ENCODE measurements around the gene MOGAT1.
A peak's percentile ranks its signal among the peaks of the same experiment; 100 is the strongest.

The MOGAT1 gene, protein sequence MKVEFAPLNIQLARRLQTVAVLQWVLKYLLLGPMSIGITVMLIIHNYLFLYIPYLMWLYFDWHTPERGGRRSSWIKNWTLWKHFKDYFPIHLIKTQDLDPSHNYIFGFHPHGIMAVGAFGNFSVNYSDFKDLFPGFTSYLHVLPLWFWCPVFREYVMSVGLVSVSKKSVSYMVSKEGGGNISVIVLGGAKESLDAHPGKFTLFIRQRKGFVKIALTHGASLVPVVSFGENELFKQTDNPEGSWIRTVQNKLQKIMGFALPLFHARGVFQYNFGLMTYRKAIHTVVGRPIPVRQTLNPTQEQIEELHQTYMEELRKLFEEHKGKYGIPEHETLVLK

DNA sequence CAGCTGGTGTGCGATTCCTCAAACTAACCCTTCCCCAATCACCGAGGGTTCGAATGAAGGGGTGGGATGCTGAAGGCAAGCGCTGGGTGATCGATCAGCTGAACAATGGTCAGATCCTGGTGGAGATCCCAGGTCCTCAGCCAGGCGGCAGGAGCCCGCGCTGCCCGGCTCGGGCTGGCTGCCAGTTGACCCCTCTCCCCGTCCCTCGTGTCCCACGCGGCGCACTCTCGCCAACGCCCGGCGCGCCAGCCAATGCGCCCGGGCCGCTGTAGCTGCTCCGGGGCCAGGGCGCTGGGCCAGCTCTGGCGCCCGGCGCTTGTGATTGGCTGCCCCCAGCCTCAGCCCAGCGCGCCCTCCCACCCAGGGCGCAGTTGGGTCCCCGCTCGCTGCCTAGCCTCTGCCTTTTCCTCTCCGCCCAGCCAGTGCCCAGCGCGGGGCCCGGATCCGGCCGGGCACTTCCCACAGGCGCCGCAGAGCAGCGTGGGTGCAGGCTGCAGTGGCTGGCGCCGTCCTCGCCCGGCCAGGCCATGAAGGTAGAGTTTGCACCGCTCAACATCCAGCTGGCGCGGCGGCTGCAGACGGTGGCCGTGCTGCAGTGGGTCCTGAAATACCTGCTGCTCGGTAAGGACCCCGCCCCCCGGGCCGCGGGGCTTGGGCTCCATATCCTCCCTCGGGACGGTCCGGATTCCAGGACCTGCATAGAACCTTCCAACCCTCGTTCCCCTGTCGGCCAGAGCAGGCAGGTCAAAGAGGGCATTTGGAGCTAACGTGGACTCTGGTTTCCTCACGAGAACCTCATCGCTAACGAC is at the start of gene MOGAT1:
TSS of gene MOGAT1 (plus strand) at position 400 of the 809 bp plus-strand sequence. CDS start at position 528, 128 bp downstream.
- no peak for DNase-seq (ENCODE audit: low read depth)

GRCh38 chr2:222621893-222622292 is 49.6 kb upstream of the MOGAT1 start:
- DNase-seq (ENCODE audit: low read depth), result no peak

DNA sequence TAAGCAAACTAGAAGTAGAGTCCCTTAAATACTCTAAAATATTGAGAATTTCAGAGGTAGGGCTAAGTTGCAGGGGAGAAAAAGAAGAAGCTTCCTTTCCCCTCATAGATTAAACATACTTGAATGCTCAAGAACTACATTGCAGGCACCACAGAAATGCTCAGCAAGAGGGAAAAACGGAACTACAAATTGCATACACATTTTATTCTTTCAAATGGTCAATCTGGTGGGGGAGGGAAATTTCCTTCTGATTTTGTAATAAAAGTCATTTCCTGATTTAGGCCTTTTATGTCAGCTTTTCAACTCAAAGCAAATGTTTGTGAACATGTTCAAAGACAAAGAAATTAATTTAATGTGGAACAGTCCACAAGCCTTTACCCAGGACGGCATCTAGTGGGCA is 48.5 kb upstream of the MOGAT1 start:
- DNase-seq (ENCODE audit: low read depth), result no peak

DNA sequence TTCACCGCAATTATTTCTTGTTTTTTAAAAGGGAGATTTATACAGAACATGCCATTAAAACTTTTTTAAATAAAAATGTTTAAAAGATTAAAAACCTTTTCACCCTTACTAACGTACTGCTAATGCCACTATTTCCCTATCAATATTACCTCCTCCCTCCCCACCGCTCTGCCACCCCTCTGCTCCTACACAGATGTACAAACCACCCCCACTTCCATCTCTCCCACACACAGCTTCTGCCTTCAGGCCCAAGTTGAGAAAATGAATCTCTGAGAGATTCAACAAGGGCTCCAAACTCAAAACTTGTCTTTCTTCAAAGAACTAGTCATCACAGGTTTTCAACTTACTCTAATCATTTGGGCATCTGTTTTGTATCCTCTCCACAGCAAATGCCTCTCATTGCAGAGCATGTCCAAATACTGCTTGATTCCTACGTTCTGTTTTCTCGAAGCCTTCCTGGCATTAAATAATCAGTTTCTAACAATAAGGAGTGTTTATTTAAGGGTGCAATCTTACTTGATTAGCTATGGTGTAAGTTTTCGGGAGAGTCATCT is 47.6 kb upstream of the MOGAT1 start:
- DNase-seq (ENCODE audit: low read depth), result no peak

- no peak for DNase-seq (ENCODE audit: low read depth)
Measured at GRCh38 chr2:222627764-222628163, 43.7 kb upstream of the MOGAT1 start.

GRCh38 chr2:222635295-222635694 is 36.2 kb upstream of the MOGAT1 start:
- no peak for DNase-seq (ENCODE audit: low read depth)

- no peak for DNase-seq (ENCODE audit: low read depth)
Measured at GRCh38 chr2:222637067-222637466, 34.4 kb upstream of the MOGAT1 start.

GRCh38 chr2:222641336-222641735 is 30.1 kb upstream of the MOGAT1 start:
- DNase-seq (ENCODE audit: low read depth), result no peak

DNA sequence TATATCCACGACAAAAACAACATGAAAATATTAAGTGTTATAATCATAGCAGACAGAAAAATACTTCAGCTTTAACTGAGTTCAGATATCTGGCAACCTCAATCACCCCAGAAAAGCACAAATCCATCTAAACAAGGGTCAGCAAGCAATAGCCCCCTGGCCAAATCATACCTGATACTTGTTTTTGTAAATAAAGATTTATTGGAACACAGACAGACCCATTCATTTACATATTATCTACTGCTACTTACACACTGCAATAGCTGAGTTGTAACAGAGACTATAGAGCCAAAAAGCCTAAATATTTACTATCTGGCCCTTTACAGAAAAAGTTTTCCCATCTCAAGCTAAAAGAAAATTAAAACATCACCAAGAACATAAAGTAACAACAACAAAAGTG is 28.3 kb upstream of the MOGAT1 start:
- DNase-seq (ENCODE audit: low read depth), result no peak

GRCh38 chr2:222646008-222646407 is 25.4 kb upstream of the MOGAT1 start:
- no peak for DNase-seq (ENCODE audit: low read depth)

GRCh38 chr2:222649801-222650200 is 21.7 kb upstream of the MOGAT1 start:
- no peak for DNase-seq (ENCODE audit: low read depth)

DNA sequence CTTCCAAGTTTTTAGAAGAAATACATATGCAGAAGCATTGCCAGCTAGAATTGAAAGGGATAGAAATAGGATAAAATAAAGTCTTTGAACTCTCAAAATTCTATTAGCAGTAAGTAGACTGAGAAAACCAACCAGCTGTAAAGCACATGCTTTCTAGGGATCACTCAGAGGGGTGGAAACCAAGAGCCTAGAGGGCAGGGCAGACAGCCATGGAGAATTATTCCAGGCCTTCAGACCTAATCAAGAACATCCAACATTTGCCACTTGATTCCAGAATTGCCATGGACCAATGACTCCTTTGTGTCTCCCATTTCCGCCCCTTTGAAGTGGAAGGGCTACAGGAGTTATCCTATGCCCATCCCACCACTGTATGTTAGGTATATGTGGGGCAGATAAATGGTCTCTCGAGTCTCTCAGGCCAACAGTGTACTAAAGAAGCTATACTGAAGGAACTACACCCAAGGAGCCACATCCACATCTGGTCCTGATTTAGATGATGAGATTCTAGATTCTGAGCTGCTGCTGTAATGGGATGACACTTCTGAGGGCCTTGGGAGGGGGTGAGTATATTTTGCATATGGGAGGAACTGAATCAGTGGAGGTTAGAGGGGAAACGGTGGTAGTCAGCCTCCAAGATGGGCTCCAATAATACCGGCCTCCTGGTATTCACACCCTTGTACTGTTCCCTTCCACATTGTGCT is 19.6 kb upstream of the MOGAT1 start:
- DNase-seq (ENCODE audit: low read depth), result no peak

- DNase-seq (ENCODE audit: low read depth), result no peak
Measured at GRCh38 chr2:222652491-222653255, 18.8 kb upstream of the MOGAT1 start.

- DNase-seq (ENCODE audit: low read depth), result no peak
Measured at GRCh38 chr2:222653280-222653679, 18.2 kb upstream of the MOGAT1 start.

GRCh38 chr2:222655787-222656525 is 15.5 kb upstream of the MOGAT1 start, which contains the start of gene FARSB:
Gene FARSB (minus strand): TSS chr2:222656092. CDS start chr2:222656073, 19 bp downstream.
- peak; percentile 87 for DNase-seq (ENCODE audit: low read depth)

- DNase-seq (ENCODE audit: low read depth), result no peak
Measured at GRCh38 chr2:222656526-222657446, 14.7 kb upstream of the MOGAT1 start.

DNA sequence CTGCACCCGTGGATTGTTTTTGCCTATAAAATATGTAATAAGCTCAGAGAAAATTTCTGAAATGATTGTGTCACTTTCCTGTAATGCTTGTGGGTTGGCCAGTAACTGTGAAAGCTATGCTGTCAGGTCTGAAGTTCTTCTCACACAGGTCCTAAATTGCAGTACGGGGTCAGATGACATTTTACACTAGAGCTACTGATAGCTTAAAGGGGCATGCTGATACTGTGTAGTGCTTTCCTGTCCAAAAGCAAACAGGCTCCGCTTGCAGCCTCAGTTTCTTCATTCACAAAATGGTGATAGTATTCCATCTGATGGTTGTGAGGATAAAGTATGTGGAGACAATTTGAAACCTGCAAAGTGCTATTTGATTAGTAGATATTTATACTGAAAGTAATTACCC is 8.0 kb upstream of the MOGAT1 start:
- no peak for DNase-seq (ENCODE audit: low read depth)

DNA sequence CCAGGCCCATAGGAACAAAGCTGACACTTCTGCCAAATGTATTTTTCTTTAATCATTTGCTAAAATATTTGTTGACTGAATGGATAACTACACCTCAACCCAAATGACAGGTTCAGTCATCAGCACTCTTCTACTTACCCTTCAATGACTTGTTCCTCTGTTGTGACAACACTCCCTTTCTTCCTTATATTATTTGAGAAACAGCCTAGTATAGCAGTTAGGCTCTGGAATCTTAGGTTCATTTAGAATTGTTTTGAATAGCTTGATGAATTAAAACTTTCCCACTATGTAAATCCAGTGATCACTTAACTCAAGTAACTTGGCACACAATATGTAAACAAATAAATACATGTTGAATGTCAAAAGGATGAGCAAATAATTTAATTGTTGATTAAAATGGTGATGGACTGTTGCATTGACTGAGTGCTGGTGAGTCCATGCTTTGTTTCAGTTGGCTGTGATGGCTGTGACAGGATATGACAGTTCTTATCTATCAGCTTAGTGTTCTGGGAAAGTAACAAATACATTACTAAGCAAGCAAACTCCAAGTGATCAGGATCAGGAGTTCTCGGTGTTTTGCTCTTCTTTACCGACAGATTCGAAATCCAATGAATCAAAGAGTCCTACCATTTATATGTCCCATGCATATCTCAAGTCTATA is 2.8 kb upstream of the MOGAT1 start:
- DNase-seq (ENCODE audit: low read depth), result no peak

DNA sequence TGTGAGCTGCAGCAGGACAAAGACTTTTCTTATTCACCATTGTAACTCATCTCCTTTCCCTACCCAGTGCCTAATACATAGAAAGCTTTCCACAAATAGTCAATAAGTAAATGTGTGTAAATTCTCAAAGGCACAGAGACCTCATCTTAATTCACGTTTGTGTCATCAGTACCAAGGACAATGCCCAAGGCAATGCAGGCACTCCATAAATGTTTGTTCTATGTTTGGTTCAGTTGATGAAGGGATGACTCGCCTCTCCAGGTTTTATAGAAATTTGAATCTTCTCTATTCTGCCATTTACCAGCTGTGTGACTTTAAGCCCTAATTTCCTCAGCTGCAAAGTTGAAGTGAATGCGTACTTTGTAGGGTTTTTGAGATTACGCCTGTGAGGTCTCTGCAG is 2.1 kb upstream of the MOGAT1 start:
- no peak for DNase-seq (ENCODE audit: low read depth)

Measured in stimulated activated CD8-positive, alpha-beta memory T cell treated with anti-CD3 and anti-CD28 coated beads, Interleukin-4, amount 100 ng/mL, for 24 hours (primary cell).